ENCODE data around the gene HMGCS2. TPM values are rescaled to one million over a fixed set of nuclear protein-coding genes. Genes with fewer than 3 reads are reported as not detected.

HMGCS2 gene
- not detected in 2 replicates for total RNA-seq

DNA sequence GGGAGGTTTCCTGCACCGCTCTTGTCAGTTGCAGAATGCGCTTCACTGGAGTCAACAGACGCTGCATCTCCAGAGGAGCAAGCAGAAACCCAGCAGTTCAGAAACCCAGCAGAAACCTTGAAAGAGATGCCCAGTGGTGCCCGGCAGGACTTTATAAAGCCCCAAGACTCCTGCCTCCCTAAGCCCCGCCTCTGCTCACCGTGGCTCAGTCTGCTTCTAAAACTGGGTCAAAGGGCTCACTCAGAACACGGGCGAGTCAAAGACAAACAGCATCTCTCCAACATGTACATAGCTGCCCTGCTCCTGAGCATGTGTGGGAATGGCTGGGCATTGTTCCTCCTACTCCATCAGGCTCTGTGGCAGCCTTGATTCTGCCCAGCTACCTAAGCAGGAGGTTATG, at the start of gene HMGCS2:
HMGCS2 (minus strand) TSS at position 128 of the 400 bp plus-strand sequence; CDS start at position 67, 61 bp downstream.

DNA sequence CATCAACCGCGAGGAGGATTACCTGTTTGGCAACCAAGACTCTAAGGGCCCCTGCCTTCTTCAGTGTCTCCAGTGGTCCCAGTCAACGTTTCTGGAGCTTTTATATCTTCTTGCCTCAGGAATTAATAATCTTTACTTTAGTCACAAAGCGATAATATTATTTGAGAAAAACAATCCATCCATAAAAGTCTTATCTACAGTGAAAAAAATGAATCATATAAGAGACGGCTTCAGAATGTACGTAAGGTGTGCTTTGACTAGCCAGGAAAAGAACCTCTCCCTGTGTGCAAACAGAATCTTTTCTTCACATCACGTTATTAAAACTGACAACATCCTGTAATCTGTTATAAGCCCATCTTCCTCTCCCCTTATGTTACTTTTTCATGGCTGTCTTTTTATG, 42.7 kb upstream of the HMGCS2 start, which contains the start of gene REG4:
REG4 (minus strand) TSS at position 74 of the 400 bp plus-strand sequence. CDS start 2,691 bp downstream, outside the sequence.

GRCh38 chr1:119711804-119712341, 56.8 kb downstream of the HMGCS2 start, which contains the start of gene PHGDH:
PHGDH (plus strand) TSS chr1:119711934; CDS start chr1:119712023, 89 bp downstream.

Other genes starting within 250 kb of the HMGCS2 start
- 7.2 and 8.9 TPM in 2 replicates for gene ZNF697, start 120.6 kb downstream of the HMGCS2 start, total RNA-seq
- gene PHGDH, start 57.0 kb downstream of the HMGCS2 start, total RNA-seq = 184 and 311 TPM in 2 replicates
- not detected in 2 replicates for gene REG4, start 42.6 kb upstream of the HMGCS2 start, total RNA-seq
- not detected in 2 replicates for gene ADAM30, start 127.6 kb upstream of the HMGCS2 start, total RNA-seq